NT2/D1 (cell line): ENCODE measurements around the gene OR1B1.

Experiments
- YY1 ChIP-seq: IDR thresholded peaks from 2 replicates; pipeline ENCODE4 v1.6.1; 2011; ENCODE audit not compliant: insufficient read length, insufficient read depth
- ZNF274 ChIP-seq: IDR thresholded peaks from 2 replicates; pipeline ENCODE4 v1.6.1; 2011; ENCODE audit warnings: mild to moderate bottlenecking, low read depth, low read length

DNA sequence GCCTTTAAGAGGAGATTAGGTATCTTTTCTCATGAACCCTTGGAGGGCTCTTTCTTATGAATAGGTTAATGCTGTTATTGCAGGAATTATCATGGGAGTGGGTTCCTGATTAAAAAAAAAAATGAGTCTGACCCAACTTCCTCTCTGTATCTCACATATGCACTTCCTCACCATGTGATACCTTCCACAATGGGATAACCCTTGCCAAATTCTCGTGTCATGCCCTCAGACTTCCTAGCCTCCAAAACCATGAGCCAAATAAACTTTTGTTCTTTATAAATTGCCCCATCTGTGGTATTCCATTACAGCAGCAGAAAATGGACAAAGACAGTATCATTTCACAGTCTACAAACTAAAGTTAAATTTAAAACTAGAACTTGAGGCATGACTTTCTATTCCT, 1.0 kb downstream of the OR1B1 start:
- TF ChIP-seq YY1 (no peak), ZNF274 (no peak)
